AG04449 (cell line): ENCODE results near the gene FRMD5.

Source experiments
- CTCF ChIA-PET: fragments of 350-600 bp; formaldehyde crosslinking; extraction: SDS; loops from one replicate; lab custom pipeline; 2021; ENCODE audit warnings: antibody characterized with exemption; lab: Yijun Ruan, JAX
- POLR2A ChIA-PET: fragments of 400-600, 350-600 bp; formaldehyde crosslinking; extraction: SDS; loops from one replicate; lab custom pipeline; 2020; ENCODE audit warnings: antibody characterized with exemption, inconsistent platforms; lab: Yijun Ruan, JAX
- DNase-seq: peaks from one replicate; pipeline ENCODE4 v3.0.0-alpha.2; 2010; ENCODE audit warnings: low read depth, low spot score
- H3K4me3 ChIP-seq: 2 replicates; pipeline ENCODE4 v1.5.1; 2011; ENCODE audit warnings: low read depth, mild to moderate bottlenecking, control low read depth, low read length
- CTCF ChIP-seq: IDR thresholded peaks from one replicate; pipeline ENCODE4 v1.5.1; 2011; ENCODE audit warnings: mild to moderate bottlenecking, moderate library complexity, low read length, control low read depth, inconsistent platforms; ENCODE audit not compliant: insufficient read depth; ENCODE audit errors: missing control alignments

FRMD5 gene

GRCh38 chr15:44199393-44199792 is 4.3 kb upstream of the FRMD5 start:
- no peak for DNase-seq
- CTCF ChIA-PET = no interaction called here
- no peak overlapping the region for H3K4me3 ChIP-seq
- POLR2A ChIA-PET = no interaction called here
- TF ChIP-seq CTCF = no peak

DNA sequence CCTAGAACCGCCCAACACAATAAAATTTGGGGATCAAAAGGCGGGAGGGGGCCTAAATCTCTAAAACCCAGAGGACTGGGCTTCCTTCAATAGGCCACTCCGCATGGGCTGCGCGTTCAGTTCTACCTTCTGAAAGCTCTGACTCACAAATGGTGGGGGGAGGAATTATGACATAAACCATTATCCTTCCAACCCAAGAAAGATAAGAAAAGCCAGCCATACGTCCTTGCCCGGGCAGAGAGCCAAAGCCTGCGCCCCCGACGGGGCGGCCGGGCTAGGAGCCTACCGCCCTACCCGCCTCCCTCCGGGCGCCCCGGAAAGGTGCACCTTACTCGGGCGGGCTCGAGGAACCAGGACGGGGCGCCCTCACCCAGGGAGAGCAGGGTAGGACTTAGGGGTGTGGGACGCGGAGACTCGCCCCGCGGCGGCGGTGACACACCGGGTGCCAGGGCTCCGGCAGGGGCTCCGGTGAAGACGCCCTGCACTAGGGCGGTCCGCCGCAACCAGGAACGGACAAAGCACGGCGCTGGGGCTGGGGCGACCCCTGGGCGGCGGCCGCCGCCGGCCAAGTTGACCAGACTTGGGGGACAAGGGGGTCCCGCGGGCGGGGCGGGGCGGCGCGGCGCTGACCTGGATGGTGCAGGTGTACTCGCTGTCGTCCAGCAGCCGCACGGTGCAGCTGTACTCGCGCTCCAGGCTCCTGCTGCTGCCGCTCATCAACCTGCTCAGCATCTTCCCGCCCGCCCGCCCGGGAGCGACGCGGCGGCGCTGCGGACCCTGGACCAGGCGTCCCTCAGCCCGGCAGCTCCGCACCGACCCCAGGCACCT is 534 bp downstream of the FRMD5 start:
- H3K4me3 ChIP-seq = peak overlapping the region; percentile 72
- no peak for TF ChIP-seq CTCF
- ChIA-PET CTCF (interaction anchor here (0.6 to 2.0 kb wide), 7 partner anchors 9 to 318 kb away, joined by 3 to 6 read pairs (median 4); no protein-coding TSS in a partner anchor), POLR2A (interaction anchor here (1.0 kb wide), 2 partner anchors 13 to 92 kb away, joined by 3 to 4 read pairs; no protein-coding TSS in a partner anchor)
- no peak for DNase-seq

DNA sequence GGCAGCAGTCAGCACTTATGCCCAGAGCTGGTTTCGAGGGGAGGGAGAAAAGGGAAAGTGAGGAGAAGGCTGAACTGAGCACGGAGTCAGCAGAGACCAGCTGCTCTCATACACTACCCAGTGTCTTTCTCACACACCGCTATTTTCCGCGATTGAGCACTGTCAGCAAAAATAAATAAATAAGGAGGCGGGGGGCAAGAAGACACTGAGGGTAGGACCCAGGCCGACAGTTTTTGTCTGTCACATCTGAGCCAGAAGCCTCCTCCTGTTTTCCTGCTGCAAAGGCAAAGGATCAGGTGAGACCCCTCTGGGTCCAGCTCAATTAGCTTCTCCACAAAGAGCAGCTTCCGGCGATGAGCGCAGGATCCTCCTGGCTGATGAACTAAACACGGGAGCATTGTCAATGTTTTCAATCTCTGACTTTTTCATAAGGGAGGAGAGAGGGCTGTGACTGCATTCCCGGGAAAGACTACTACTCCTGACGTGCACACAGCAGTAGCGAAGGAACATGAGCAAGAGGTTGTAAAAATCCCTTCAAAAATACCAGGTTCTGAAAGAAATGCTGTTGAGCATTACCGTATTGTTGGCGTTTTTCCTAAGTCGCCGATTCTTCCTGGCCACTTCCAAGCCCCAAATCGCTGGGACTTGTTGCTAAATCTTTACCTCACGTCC is 1.3 kb downstream of the FRMD5 start:
- TF ChIP-seq CTCF = no peak
- peak overlapping the region; percentile 72 for H3K4me3 ChIP-seq
- no peak for DNase-seq
- ChIA-PET CTCF (interaction anchor here (1.1 to 1.9 kb wide), 2 partner anchors 12 to 128 kb away, joined by 3 to 6 read pairs; no protein-coding TSS in a partner anchor), POLR2A (no interaction called here)

GRCh38 chr15:44188795-44189194 is 6.3 kb downstream of the FRMD5 start:
- POLR2A ChIA-PET = no interaction called here

DNA sequence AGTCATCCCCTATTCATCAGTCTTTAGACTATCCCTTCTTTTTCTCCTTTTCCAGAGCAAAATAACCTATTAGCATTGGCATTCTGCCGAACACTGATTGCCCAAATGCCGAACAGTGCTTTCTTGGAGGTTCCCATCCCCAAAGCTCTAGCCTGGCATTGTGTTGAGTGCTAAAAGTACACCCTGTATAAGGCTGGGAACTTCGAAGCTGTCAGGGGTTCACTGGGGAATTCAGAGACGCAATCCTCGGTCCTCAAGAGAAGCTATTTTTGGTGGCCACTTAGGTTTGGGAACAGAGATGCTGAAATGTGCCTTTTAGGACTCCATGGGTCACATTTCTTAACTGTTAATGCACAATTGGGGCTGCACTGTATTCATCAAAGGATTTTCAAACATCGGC is 8.4 kb downstream of the FRMD5 start:
- H3K4me3 ChIP-seq = no peak overlapping the region
- ChIA-PET CTCF (no interaction called here), POLR2A (no interaction called here)
- no peak for DNase-seq
- no peak for TF ChIP-seq CTCF

More at GRCh38 chr15:44188795-44189194, 6.3 kb downstream of the FRMD5 start:
- CTCF ChIA-PET = interaction anchor here (0.5 kb wide), 1 partner anchor 17 kb away, joined by 3 read pairs; no protein-coding TSS in a partner anchor
- H3K4me3 ChIP-seq = no peak overlapping the region
- no peak for DNase-seq
- no peak for TF ChIP-seq CTCF

DNA sequence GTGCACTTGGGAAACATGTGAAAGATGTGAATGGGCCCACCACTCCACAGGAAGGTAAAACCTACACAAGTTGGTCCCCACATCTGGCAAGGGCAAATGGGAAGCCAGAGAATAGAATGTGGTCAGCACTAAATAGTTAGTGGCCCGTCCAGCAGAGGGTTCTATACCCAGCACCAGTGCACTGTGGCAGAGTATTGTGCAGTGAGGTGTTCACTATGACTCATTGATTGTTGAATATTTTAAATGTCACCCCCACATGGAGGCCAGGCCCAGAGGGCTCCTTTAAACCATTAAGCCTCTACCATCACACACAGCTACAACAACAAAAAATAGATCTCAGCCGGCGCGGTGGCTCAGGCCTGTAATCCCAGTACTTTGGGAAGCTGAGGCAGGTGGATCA is 11.7 kb downstream of the FRMD5 start:
- no peak for DNase-seq
- TF ChIP-seq CTCF = no peak
- ChIA-PET POLR2A (no interaction called here), CTCF (no interaction called here)
- H3K4me3 ChIP-seq = no peak overlapping the region
